Thymus (tissue), 11 donors: ENCODE results near the gene RGS12. TPM values are rescaled to one million over a fixed set of nuclear protein-coding genes. Genes with fewer than 3 reads are reported as not detected.

Experiments used
- DNase-seq, 9 donors: peaks; one replicate each; pipeline ENCODE4 v3.0.0-alpha.2; 2013; ENCODE audit warnings: low spot score in 9 of 9, low read depth in 6 of 9, missing footprints in 1 of 9
- H3K27ac ChIP-seq, 2 donors: one replicate each; pipeline ENCODE4 v1.5.1; 2013; ENCODE audit warnings: control low read depth in 1 of 2, low read depth in 1 of 2, low read length in 1 of 2, mild to moderate bottlenecking in 1 of 2, moderate library complexity in 1 of 2
- H3K27me3 ChIP-seq, 2 donors: one replicate each; pipeline ENCODE4 v1.5.1; 2013; ENCODE audit warnings: low read length in 1 of 2; ENCODE audit not compliant: control insufficient read depth in 2 of 2, insufficient read depth in 1 of 2
- H3K36me3 ChIP-seq, 2 donors: one replicate each; pipeline ENCODE4 v1.5.1; 2013; ENCODE audit warnings: low read length in 1 of 2, mild to moderate bottlenecking in 1 of 2, moderate library complexity in 1 of 2; ENCODE audit not compliant: control insufficient read depth in 2 of 2, insufficient read depth in 2 of 2
- H3K4me1 ChIP-seq, 2 donors: one replicate each; pipeline ENCODE4 v1.5.1; 2013; ENCODE audit warnings: low read length in 2 of 2; ENCODE audit not compliant: control insufficient read depth in 2 of 2, insufficient read depth in 2 of 2
- H3K4me3 ChIP-seq, 2 donors: one replicate each; pipeline ENCODE4 v1.5.1; 2013; ENCODE audit warnings: low read length in 2 of 2, control low read depth in 1 of 2, mild to moderate bottlenecking in 1 of 2
- H3K9me3 ChIP-seq, 2 donors: one replicate each; pipeline ENCODE4 v1.5.1; 2013; ENCODE audit warnings: low read length in 1 of 2, mild to moderate bottlenecking in 1 of 2; ENCODE audit not compliant: control insufficient read depth in 2 of 2, insufficient read depth in 1 of 2
- WGBS: extraction: QIAGEN DNeasy Blood & Tissue Kit; methylation state at CpG from one replicate; pipeline ENCODE4 v1.1.7; 2013; 5-methylcytosine and 5-hydroxymethylcytosine counted together
- polyA plus RNA-seq: library from polyadenylated mRNA; stranded (reverse); fragments of 200-250 nt; gene quantifications from one replicate; pipeline ENCODE4 v1.2.3, GENCODE V29; 2013
- total RNA-seq: library from RNA; stranded (reverse); fragments of 120-200 nt; gene quantifications from one replicate; pipeline ENCODE4 v1.2.4, GENCODE V29; 2013
- donor health status: healthy.

Gene RGS12
- total and polyA plus RNA-seq, 2 donors, result 13.0 to 30.4 TPM

DNA sequence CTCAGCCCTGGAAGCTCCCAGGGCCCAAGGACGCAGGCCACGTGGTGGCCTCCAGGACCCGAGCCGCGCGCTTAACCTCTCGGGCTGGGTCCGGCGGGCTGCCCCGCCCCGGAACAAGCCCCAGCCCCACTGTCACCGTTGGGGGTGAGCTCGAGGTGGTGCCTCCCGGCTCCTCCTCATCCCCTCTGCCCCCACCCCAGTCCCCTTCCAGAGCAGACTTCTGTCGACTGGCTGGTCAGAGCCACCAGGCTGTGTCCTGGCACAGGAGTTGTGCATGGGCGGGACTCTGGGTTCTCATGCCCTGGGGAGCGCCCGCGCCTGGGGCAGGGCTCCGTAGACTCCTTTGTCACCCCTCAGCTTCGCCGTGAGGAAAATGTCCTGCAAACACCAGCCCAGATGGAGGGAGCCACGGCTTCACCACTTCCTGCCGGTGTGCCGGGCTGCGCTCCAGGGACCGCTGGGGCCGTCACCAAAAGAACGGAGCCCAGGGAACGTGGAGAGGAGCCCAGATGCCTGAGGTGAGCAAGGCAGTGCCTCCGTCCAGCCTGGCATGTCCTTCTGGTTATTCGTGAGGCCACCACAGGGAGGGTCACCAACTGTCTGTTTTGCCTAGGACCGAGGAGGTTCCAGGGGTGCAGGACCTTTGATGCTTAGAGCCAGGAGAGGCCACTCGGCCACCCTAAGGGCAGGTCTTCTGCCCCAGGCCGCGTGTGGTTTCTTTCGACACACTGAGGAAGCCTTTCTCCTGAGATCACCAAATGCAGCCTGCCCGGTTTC lies 7.1 kb upstream of the RGS12 start:
- Histone ChIP-seq H3K9me3 (peaks cover 0 to 16% of the 10 kb centered on the region in 2 donors), H3K27me3 (peaks cover 43 to 65% of the 10 kb centered on the region in 2 donors), H3K27ac (no peak overlapping the region), H3K36me3 (no peaks in the 10 kb centered on the region), H3K4me1 (peaks cover 0 to 6% of the 10 kb centered on the region in 2 donors), H3K4me3 (no peak overlapping the region)
- no peak for DNase-seq
- 50% methylated on average over 38 of the region's 38 CpGs for WGBS

- Histone ChIP-seq H3K36me3 (no peaks in the 10 kb centered on the region), H3K9me3 (peaks cover 0 to 21% of the 10 kb centered on the region in 2 donors), H3K27me3 (peaks cover 49 to 73% of the 10 kb centered on the region in 2 donors), H3K4me3 (no peak overlapping the region), H3K27ac (no peak overlapping the region), H3K4me1 (peaks cover 0 to 6% of the 10 kb centered on the region in 2 donors)
- DNase-seq, result peak in 1 of 9 donors; percentile 35
- WGBS, result 80% methylated on average over 32 of the region's 32 CpGs
Observed at GRCh38 chr4:3286335-3287175, 6.3 kb upstream of the RGS12 start.

GRCh38 chr4:3287271-3287971 lies 5.4 kb upstream of the RGS12 start:
- no peaks in the 10 kb centered on the region for H3K36me3 ChIP-seq
- DNase-seq, result no peak
- H3K4me1 ChIP-seq, result peaks cover 4 to 13% of the 10 kb centered on the region in 2 donors
- H3K4me3 ChIP-seq, result no peak overlapping the region
- peaks cover 58 to 81% of the 10 kb centered on the region in 2 donors for H3K27me3 ChIP-seq
- H3K27ac ChIP-seq, result no peak overlapping the region
- peaks cover 0 to 21% of the 10 kb centered on the region in 2 donors for H3K9me3 ChIP-seq
- 83% methylated on average over 14 of the region's 14 CpGs for WGBS

DNA sequence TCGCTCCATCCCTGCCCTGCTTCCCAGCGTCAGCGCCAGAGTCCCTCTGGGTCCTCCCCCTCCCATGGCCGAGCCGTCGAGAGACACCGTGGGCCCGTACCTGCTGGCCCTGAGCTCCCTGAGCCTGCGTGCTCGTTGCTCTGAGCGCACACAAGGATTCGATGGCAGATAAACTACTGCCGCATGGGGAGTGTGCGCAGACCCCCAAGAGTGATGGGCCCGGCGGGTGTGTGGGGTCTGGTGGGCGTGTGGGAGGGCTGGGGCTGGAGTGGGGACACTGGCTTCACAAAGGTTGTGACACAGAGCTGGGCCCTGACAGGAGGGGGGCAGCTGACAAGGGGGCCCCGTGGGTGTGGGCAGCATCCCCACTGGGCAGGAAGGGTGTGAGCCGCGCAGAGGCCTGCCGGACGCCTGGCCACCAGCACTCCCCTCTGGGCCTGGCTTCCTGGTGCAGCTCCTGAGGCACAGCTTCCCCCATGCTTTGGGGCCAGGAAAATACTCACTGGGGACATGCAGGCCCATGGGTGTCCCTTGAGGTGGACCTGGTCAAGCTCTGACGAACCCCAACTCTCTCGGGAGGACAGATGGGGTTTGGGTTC lies 4.8 kb upstream of the RGS12 start:
- WGBS, result 94% methylated on average over 24 of the region's 24 CpGs
- H3K4me3 ChIP-seq, result no peak overlapping the region
- H3K4me1 ChIP-seq, result peaks cover 4 to 14% of the 10 kb centered on the region in 2 donors
- peaks cover 0 to 17% of the 10 kb centered on the region in 2 donors for H3K9me3 ChIP-seq
- no peak overlapping the region for H3K27ac ChIP-seq
- no peaks in the 10 kb centered on the region for H3K36me3 ChIP-seq
- H3K27me3 ChIP-seq, result peaks cover 62 to 82% of the 10 kb centered on the region in 2 donors
- no peak for DNase-seq

- Histone ChIP-seq H3K9me3 (peaks cover 0 to 17% of the 10 kb centered on the region in 2 donors), H3K4me3 (no peak overlapping the region), H3K27ac (no peak overlapping the region), H3K4me1 (peaks cover 4 to 17% of the 10 kb centered on the region in 2 donors), H3K36me3 (no peaks in the 10 kb centered on the region), H3K27me3 (peaks cover 68 to 85% of the 10 kb centered on the region in 2 donors)
- DNase-seq, result no peak
- 77% methylated on average over 11 of the region's 11 CpGs for WGBS
Observed at GRCh38 chr4:3288571-3289094, 4.2 kb upstream of the RGS12 start.

- peaks cover 4 to 24% of the 10 kb centered on the region in 2 donors for H3K4me1 ChIP-seq
- H3K36me3 ChIP-seq, result no peaks in the 10 kb centered on the region
- peaks cover 72 to 88% of the 10 kb centered on the region in 2 donors for H3K27me3 ChIP-seq
- no peak overlapping the region for H3K4me3 ChIP-seq
- 95% methylated on average over 11 of the region's 11 CpGs for WGBS
- DNase-seq, result no peak
- H3K27ac ChIP-seq, result no peak overlapping the region
- H3K9me3 ChIP-seq, result peaks cover 0 to 14% of the 10 kb centered on the region in 2 donors
Observed at GRCh38 chr4:3290476-3290875, 2.3 kb upstream of the RGS12 start.

- peaks cover 73 to 88% of the 10 kb centered on the region in 2 donors for H3K27me3 ChIP-seq
- peaks cover 0 to 14% of the 10 kb centered on the region in 2 donors for H3K9me3 ChIP-seq
- no peak for DNase-seq
- whole genome bisulfite sequencing, result 96% methylated on average over 9 of the region's 9 CpGs
- no peak overlapping the region for H3K4me3 ChIP-seq
- H3K36me3 ChIP-seq, result no peaks in the 10 kb centered on the region
- peaks cover 4 to 24% of the 10 kb centered on the region in 2 donors for H3K4me1 ChIP-seq
- no peak overlapping the region for H3K27ac ChIP-seq
Observed at GRCh38 chr4:3290889-3291321, 1.9 kb upstream of the RGS12 start.

- 65% methylated on average over 24 of the region's 24 CpGs for WGBS
- Histone ChIP-seq H3K4me1 (peaks cover 4 to 21% of the 10 kb centered on the region in 2 donors), H3K36me3 (no peaks in the 10 kb centered on the region), H3K9me3 (peaks cover 0 to 14% of the 10 kb centered on the region in 2 donors), H3K27me3 (peaks cover 71 to 88% of the 10 kb centered on the region in 2 donors), H3K4me3 (peak overlapping the region; percentile 24 to 65), H3K27ac (no peak overlapping the region)
- no peak for DNase-seq
Observed at GRCh38 chr4:3291411-3291968, 1.3 kb upstream of the RGS12 start.
